ENCODE measurements around the gene COPB2. TPM values are rescaled to one million over a fixed set of nuclear protein-coding genes. Genes with fewer than 3 reads are reported as not detected.

COPB2 gene
- total and polyA plus RNA-seq, 10 donors = 21.4 to 101 (median 88.0) TPM

- peak; percentile 93 for DNase-seq
- intact Hi-C loops (cut with DNase I; ENCODE audit: low total_unique reads) = no loop called here
- H3K9me3 ChIP-seq = no peaks in the 10 kb centered on the region
- peaks cover 0 to 33% (median 24%) of the 10 kb centered on the region in 6 donors for H3K36me3 ChIP-seq
- H3K27me3 ChIP-seq (replicated peaks in 1 of 7) = peaks cover 0 to 6% (median 0%) of the 10 kb centered on the region in 7 donors
- 0 to 1% (median 1%) methylated on average over 21 to 37 of the region's 37 CpGs for WGBS, 5 donors
- peaks cover 13 to 38% (median 29%) of the 10 kb centered on the region in 6 donors for H3K4me1 ChIP-seq
- H3K4me3 ChIP-seq = peak within 1 kb of the TSS; percentile 66 to 98 (median 84)
- TF ChIP-seq POLR2AphosphoS5 (IDR thresholded peaks at IDR 0.05) (peak; percentile 69 to 83 (median 81)), CTCF (IDR thresholded peaks at IDR 0.05 in 8 of 11, conservative IDR thresholded peaks at IDR 0.05 in 3 of 11) (peak in 1 of 11 experiments; percentile 12), POLR2A (IDR thresholded peaks at IDR 0.05) (no peak)
- H3K27ac ChIP-seq = peak within 1 kb of the TSS; percentile 75 to 93 (median 84)
Observed at GRCh38 chr3:139343895-139344856, 45.3 kb downstream of the COPB2 start, which contains the start of gene MRPS22. Gene MRPS22, plus strand, starts transcription at chr3:139344020. Its CDS starts 7 bp downstream, at chr3:139344027.

GRCh38 chr3:139342054-139342453 is 47.4 kb downstream of the COPB2 start:
- no peak for DNase-seq
- intact Hi-C loops (cut with DNase I; ENCODE audit: low total_unique reads) = no loop called here
- TF ChIP-seq POLR2A (IDR thresholded peaks at IDR 0.05) = no peak
- TF ChIP-seq POLR2AphosphoS5 (IDR thresholded peaks at IDR 0.05) = no peak
- no peak for TF ChIP-seq CTCF (IDR thresholded peaks at IDR 0.05 in 8 of 11, conservative IDR thresholded peaks at IDR 0.05 in 3 of 11)

GRCh38 chr3:139340784-139341183 is 48.7 kb downstream of the COPB2 start:
- no peak for TF ChIP-seq POLR2AphosphoS5 (IDR thresholded peaks at IDR 0.05)
- TF ChIP-seq CTCF (IDR thresholded peaks at IDR 0.05 in 8 of 11, conservative IDR thresholded peaks at IDR 0.05 in 3 of 11) = no peak
- no peak for TF ChIP-seq POLR2A (IDR thresholded peaks at IDR 0.05)
- H3K27ac ChIP-seq = no peak overlapping the region
- no peak overlapping the region for H3K4me3 ChIP-seq
- H3K27me3 ChIP-seq (replicated peaks in 1 of 7) = peaks cover 0 to 6% (median 0%) of the 10 kb centered on the region in 7 donors
- H3K36me3 ChIP-seq = no peaks in the 10 kb centered on the region
- no peak for DNase-seq
- H3K9me3 ChIP-seq = no peaks in the 10 kb centered on the region
- peaks cover 13 to 24% (median 20%) of the 10 kb centered on the region in 6 donors for H3K4me1 ChIP-seq
- intact Hi-C loops (cut with DNase I; ENCODE audit: low total_unique reads) = no loop called here

More at GRCh38 chr3:139342054-139342453, 47.4 kb downstream of the COPB2 start:
- H3K27me3 ChIP-seq (replicated peaks in 1 of 7) = peaks cover 0 to 6% (median 0%) of the 10 kb centered on the region in 7 donors
- peaks cover 13 to 36% (median 28%) of the 10 kb centered on the region in 6 donors for H3K4me1 ChIP-seq
- no peak overlapping the region for H3K27ac ChIP-seq
- H3K36me3 ChIP-seq = peaks cover 0 to 11% (median 5%) of the 10 kb centered on the region in 6 donors
- H3K9me3 ChIP-seq = no peaks in the 10 kb centered on the region
- no peak overlapping the region for H3K4me3 ChIP-seq
